SK-N-SH (cell line): ENCODE results near the gene ALDH5A1. TPM values are rescaled to one million over a fixed set of nuclear protein-coding genes. Genes with fewer than 3 reads are reported as not detected.

ENCODE experiments used
- CTCF ChIA-PET: fragments of 300-600, 350-600 bp; formaldehyde crosslinking; extraction: SDS; loops from one replicate; lab custom pipeline; 2021; lab: Yijun Ruan, JAX
- POLR2A ChIA-PET: fragments of 350-600 bp; sonication (Branson Sonifier 250); formaldehyde crosslinking; extraction: SDS; loops from one replicate; lab custom pipeline; 2020; ENCODE audit warnings: antibody characterized with exemption, inconsistent platforms; lab: Yijun Ruan, JAX
- DNase-seq: peaks from one replicate; pipeline ENCODE4 v3.0.0; 2012
- H2AFZ ChIP-seq: fragments of 200-600 bp; sonication (generic); 2 replicates; pipeline ENCODE4 v1.8.1; 2016; ENCODE audit warnings: antibody characterized with exemption, mild to moderate bottlenecking, low read depth
- H3F3A ChIP-seq: fragments of 200-600 bp; sonication (generic); replicated peaks from 2 replicates; pipeline ENCODE3; 2016; ENCODE audit warnings: antibody characterized with exemption, mild to moderate bottlenecking; ENCODE audit not compliant: insufficient read depth
- H3K27ac ChIP-seq, 2 experiments: fragments of 200-500 bp in 1 of 2; fragments of 200-600 bp in 1 of 2; sonication (Bioruptor generic) in 1 of 2; sonication (generic), shearing (Covaris generic) in 1 of 2; 2 replicates each; pipeline versions ENCODE4 v1.5.1 to v1.6.1; 2014 to 2016; ENCODE audit warnings: low read depth in 2 of 2, inconsistent platforms in 1 of 2, low read length in 1 of 2, mild to moderate bottlenecking in 1 of 2, mixed read lengths in 1 of 2
- H3K27me3 ChIP-seq: fragments of 200-600 bp; sonication (generic), shearing (Covaris generic); 2 replicates; pipeline ENCODE4 v1.6.1; 2016; ENCODE audit warnings: mixed run types; ENCODE audit not compliant: insufficient read depth
- H3K36me3 ChIP-seq, 2 experiments: fragments of 200-500 bp in 1 of 2; fragments of 200-600 bp in 1 of 2; sonication (Bioruptor generic) in 1 of 2; sonication (generic) in 1 of 2; replicated peaks in 1 of 2; 2 replicates each; pipeline versions ENCODE3 to v1.5.1; 2014 to 2016; ENCODE audit warnings: low read length in 1 of 2, mild to moderate bottlenecking in 1 of 2; ENCODE audit not compliant: insufficient read depth in 2 of 2, control insufficient read depth in 1 of 2
- H3K4me1 ChIP-seq, 2 experiments: fragments of 200-500 bp in 1 of 2; fragments of 200-600 bp in 1 of 2; sonication (Bioruptor generic) in 1 of 2; sonication (generic), shearing (Covaris generic) in 1 of 2; 2 replicates each; pipeline versions ENCODE4 v1.5.1 to v1.6.1; 2014 to 2016; ENCODE audit warnings: low read depth in 1 of 2, low read length in 1 of 2, mixed run types in 1 of 2; ENCODE audit not compliant: insufficient read depth in 2 of 2, control insufficient read depth in 1 of 2
- H3K4me2 ChIP-seq: fragments of 200-600 bp; sonication (generic), shearing (Covaris generic); 2 replicates; pipeline ENCODE4 v1.6.1; 2017; ENCODE audit warnings: mixed run types
- H3K4me3 ChIP-seq, 2 experiments: fragments of 200-500 bp in 1 of 2; fragments of 200-600 bp in 1 of 2; sonication (Bioruptor generic) in 1 of 2; sonication (generic), shearing (Covaris generic) in 1 of 2; 2 replicates each; pipeline versions ENCODE4 v1.5.1 to v1.8.1; 2014 to 2016; ENCODE audit warnings: low read depth in 2 of 2, inconsistent platforms in 1 of 2, low read length in 1 of 2, mild to moderate bottlenecking in 1 of 2, mixed read lengths in 1 of 2, moderate library complexity in 1 of 2
- H3K79me2 ChIP-seq: fragments of 200-600 bp; sonication (generic); 2 replicates; pipeline ENCODE4 v1.8.1; 2017; ENCODE audit warnings: mild to moderate bottlenecking; ENCODE audit not compliant: insufficient read depth
- H3K9ac ChIP-seq: fragments of 200-600 bp; sonication (generic); 2 replicates; pipeline ENCODE4 v1.6.1; 2017; ENCODE audit warnings: mixed run types
- H3K9me2 ChIP-seq: fragments of 200-600 bp; sonication (generic); 2 replicates; pipeline ENCODE4 v1.6.1; 2017; ENCODE audit warnings: mixed run types
- H3K9me3 ChIP-seq: fragments of 200-600 bp; sonication (generic); 2 replicates; pipeline ENCODE4 v1.6.1; 2017; ENCODE audit warnings: mixed run types, mild to moderate bottlenecking, moderate library complexity
- H4K20me1 ChIP-seq: fragments of 200-600 bp; sonication (generic); 2 replicates; pipeline ENCODE4 v1.6.1; 2017; ENCODE audit warnings: mild to moderate bottlenecking, mixed run types; ENCODE audit not compliant: insufficient read depth
- CHD2 ChIP-seq: fragments of 150-350 bp; IDR thresholded peaks from 2 replicates; pipeline ENCODE4 v1.6.1; 2018; ENCODE audit warnings: low read length; ENCODE audit not compliant: partially characterized antibody
- ELF1 ChIP-seq: IDR thresholded peaks from 2 replicates; pipeline ENCODE4 v1.4.0; 2012
- EZH2phosphoT487 ChIP-seq: fragments of 200-600 bp; sonication (generic); IDR thresholded peaks from 2 replicates; pipeline ENCODE4 v1.6.1; 2017; ENCODE audit warnings: low read depth, mixed run types, mild to moderate bottlenecking, antibody characterized with exemption, moderate library complexity, borderline replicate concordance
- GABPA ChIP-seq: IDR thresholded peaks from 2 replicates; pipeline ENCODE4 v1.4.0; 2012; ENCODE audit warnings: low read depth, mild to moderate bottlenecking
- GATA2 ChIP-seq: sonication (generic); formaldehyde crosslinking; IDR thresholded peaks from 2 replicates; pipeline ENCODE4 v1.5.0; 2020; ENCODE audit warnings: mild to moderate bottlenecking, missing genetic modification reagents
- IRF3 ChIP-seq: fragments of 150-350 bp; IDR thresholded peaks from 2 replicates; pipeline ENCODE4 v1.6.1; 2016; ENCODE audit warnings: mild to moderate bottlenecking, low read depth, low read length
- JUND ChIP-seq: IDR thresholded peaks from 2 replicates; pipeline ENCODE4 v1.4.0; 2012
- MAX ChIP-seq: IDR thresholded peaks from 2 replicates; pipeline ENCODE4 v1.4.0; 2012; ENCODE audit warnings: low read depth
- MXI1 ChIP-seq: IDR thresholded peaks from 2 replicates; pipeline ENCODE4 v1.6.1; 2012; ENCODE audit warnings: mild to moderate bottlenecking, low read depth, low read length, improper control_type of control experiment
- NFIC ChIP-seq: IDR thresholded peaks from 2 replicates; pipeline ENCODE4 v1.4.0; 2012; ENCODE audit warnings: borderline replicate concordance
- NRF1 ChIP-seq: IDR thresholded peaks from 2 replicates; pipeline ENCODE4 v1.6.1; 2012; ENCODE audit warnings: low read depth, mild to moderate bottlenecking, low read length
- POLR2AphosphoS5 ChIP-seq: IDR thresholded peaks from 2 replicates; pipeline ENCODE4 v1.6.1; 2012; ENCODE audit warnings: low read depth, low read length
- RAD21 ChIP-seq: IDR thresholded peaks from 2 replicates; pipeline ENCODE4 v1.6.1; 2012; ENCODE audit warnings: mild to moderate bottlenecking, low read length
- RCOR1 ChIP-seq: fragments of 150-350 bp; IDR thresholded peaks from 2 replicates; pipeline ENCODE4 v1.6.1; 2017; ENCODE audit warnings: antibody characterized with exemption, low read length
- TAF1 ChIP-seq: IDR thresholded peaks from 2 replicates; pipeline ENCODE4 v1.6.1; 2012; ENCODE audit warnings: low read depth, mild to moderate bottlenecking, low read length, moderate library complexity, borderline replicate concordance
- TEAD4 ChIP-seq: IDR thresholded peaks from 2 replicates; pipeline ENCODE4 v1.4.0; 2012; ENCODE audit warnings: mild to moderate bottlenecking, borderline replicate concordance; ENCODE audit not compliant: insufficient read depth
- YY1 ChIP-seq: IDR thresholded peaks from 2 replicates; pipeline ENCODE4 v1.4.0; 2012; ENCODE audit warnings: low read depth, mild to moderate bottlenecking
- WGBS: methylation state at CpG from one replicate; pipeline ENCODE4 v1.1.6; 2017; ENCODE audit warnings: low lambda C conversion rate; 5-methylcytosine and 5-hydroxymethylcytosine counted together
- polyA plus RNA-seq, 3 experiments: library from polyadenylated mRNA; depleted of rRNA; stranded (reverse); fragments of >200 nt; gene quantifications; 2 replicates each; pipeline ENCODE4 v1.2.3, GENCODE V29; 2012
- TF ChIP-seq, protein P1 (sequence below): IDR thresholded peaks from 2 replicates; pipeline ENCODE4 v1.4.0; 2012; ENCODE audit warnings: low read depth, borderline replicate concordance
- TF ChIP-seq, protein P2 (sequence below): IDR thresholded peaks from 2 replicates; pipeline ENCODE4 v1.4.0; 2012; ENCODE audit warnings: low read depth, borderline replicate concordance

The ALDH5A1 gene
- polyA plus RNA-seq, 1 of the 3 experiments (the other 2 are of a cell fraction) = 3.0 TPM

DNA sequence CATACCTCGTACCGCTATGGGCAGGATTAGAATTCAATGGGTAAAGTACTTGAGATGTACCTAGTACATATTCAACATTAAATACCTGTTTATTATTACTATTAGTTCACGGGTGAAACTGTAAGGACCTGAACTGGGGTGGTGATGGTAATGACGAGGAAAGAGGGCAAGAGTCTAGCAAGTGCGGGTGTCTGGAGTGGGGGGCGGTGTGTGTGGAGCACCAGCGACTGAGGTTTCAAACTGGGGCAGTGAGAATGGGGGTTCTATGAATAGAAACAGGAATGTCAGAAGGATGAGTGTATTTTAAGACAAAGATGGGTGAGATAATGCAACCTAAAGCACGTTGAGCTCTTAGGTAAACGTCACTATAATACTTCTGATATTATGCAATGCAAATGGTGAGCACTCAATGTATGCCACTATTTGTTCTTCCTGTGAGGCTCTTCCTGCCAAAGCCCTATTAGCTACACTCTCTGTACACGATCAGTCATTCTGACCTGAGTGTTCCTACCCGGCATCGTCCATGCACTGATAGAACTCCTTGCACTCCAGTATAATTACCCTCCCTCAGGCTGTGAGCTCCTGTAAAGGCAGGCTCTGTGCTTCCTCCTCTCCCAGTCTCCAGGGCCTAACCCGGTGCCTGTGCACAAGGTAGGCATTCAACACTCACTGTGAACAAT, 55.0 kb downstream of the ALDH5A1 start (continued):
- TF ChIP-seq, protein P1, sequence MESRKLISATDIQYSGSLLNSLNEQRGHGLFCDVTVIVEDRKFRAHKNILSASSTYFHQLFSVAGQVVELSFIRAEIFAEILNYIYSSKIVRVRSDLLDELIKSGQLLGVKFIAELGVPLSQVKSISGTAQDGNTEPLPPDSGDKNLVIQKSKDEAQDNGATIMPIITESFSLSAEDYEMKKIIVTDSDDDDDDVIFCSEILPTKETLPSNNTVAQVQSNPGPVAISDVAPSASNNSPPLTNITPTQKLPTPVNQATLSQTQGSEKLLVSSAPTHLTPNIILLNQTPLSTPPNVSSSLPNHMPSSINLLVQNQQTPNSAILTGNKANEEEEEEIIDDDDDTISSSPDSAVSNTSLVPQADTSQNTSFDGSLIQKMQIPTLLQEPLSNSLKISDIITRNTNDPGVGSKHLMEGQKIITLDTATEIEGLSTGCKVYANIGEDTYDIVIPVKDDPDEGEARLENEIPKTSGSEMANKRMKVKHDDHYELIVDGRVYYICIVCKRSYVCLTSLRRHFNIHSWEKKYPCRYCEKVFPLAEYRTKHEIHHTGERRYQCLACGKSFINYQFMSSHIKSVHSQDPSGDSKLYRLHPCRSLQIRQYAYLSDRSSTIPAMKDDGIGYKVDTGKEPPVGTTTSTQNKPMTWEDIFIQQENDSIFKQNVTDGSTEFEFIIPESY = no peak
- no peak for TF ChIP-seq MAX
- TF ChIP-seq NRF1 = no peak
- TF ChIP-seq EZH2phosphoT487 = no peak

- no peaks in the 10 kb centered on the region for H3K9me2 ChIP-seq
- CTCF ChIA-PET = interaction anchor here (0.9 to 1.2 kb wide), 4 partner anchors 12 to 30 kb away, joined by 3 to 11 read pairs (median 4); no protein-coding TSS in a partner anchor
- no peak overlapping the region for H3K4me2 ChIP-seq
- no peaks in the 10 kb centered on the region for H3K36me3 ChIP-seq
- H3K9me3 ChIP-seq = no peaks in the 10 kb centered on the region
- WGBS = 73% methylated on average over 5 of the region's 5 CpGs
- DNase-seq = no peak
- H3K9ac ChIP-seq = no peak overlapping the region
- POLR2A ChIA-PET = interaction anchor here (0.6 to 0.8 kb wide), 2 partner anchors 9 to 56 kb away, joined by 3 read pairs; partner anchors contain the start of gene ALDH5A1
- no peaks in the 10 kb centered on the region; the same call in 1 of the 2 replicates for H3K27me3 ChIP-seq
- no peak overlapping the region for H3K4me3 ChIP-seq
- no peak overlapping the region for H3K27ac ChIP-seq
- H2AFZ ChIP-seq = no peak overlapping the region
- no peaks in the 10 kb centered on the region for H3K79me2 ChIP-seq
- H3K4me1 ChIP-seq = no peaks in the 10 kb centered on the region; a peak in 1 of 4 replicates
- TF ChIP-seq MXI1 = no peak
- TF ChIP-seq GABPA = no peak
- TF ChIP-seq TEAD4 = no peak
- TF ChIP-seq YY1 = no peak
- no peak for TF ChIP-seq TAF1
- TF ChIP-seq NFIC = no peak
- no peak for TF ChIP-seq ELF1
- no peak for TF ChIP-seq POLR2AphosphoS5
- TF ChIP-seq RAD21 = no peak
- no peak for TF ChIP-seq NRF1
- no peak for TF ChIP-seq IRF3
- no peak for TF ChIP-seq GATA2 (CRISPR knock-in tag)
- TF ChIP-seq RCOR1 = no peak
- no peak for TF ChIP-seq CHD2
- no peak for TF ChIP-seq JUND
- TF ChIP-seq EZH2phosphoT487 = no peak
- TF ChIP-seq, protein P2, sequence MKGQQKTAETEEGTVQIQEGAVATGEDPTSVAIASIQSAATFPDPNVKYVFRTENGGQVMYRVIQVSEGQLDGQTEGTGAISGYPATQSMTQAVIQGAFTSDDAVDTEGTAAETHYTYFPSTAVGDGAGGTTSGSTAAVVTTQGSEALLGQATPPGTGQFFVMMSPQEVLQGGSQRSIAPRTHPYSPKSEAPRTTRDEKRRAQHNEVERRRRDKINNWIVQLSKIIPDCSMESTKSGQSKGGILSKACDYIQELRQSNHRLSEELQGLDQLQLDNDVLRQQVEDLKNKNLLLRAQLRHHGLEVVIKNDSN = no peak
- H4K20me1 ChIP-seq = no peaks in the 10 kb centered on the region
- no peaks in the 10 kb centered on the region for H3F3A ChIP-seq
Observed at GRCh38 chr6:24551139-24551538, 56.4 kb downstream of the ALDH5A1 start.
